Astrocyte (in vitro differentiated cells and primary cell): ENCODE results near the gene MICALL1.

Source experiments
- CTCF ChIP-seq: IDR thresholded peaks from 2 replicates; pipeline ENCODE4 v1.5.1; 2011; ENCODE audit warnings: low read depth, mild to moderate bottlenecking, inconsistent platforms, low read length, moderate library complexity; ENCODE audit not compliant: insufficient read depth
- EZH2 ChIP-seq: IDR thresholded peaks from 2 replicates; pipeline ENCODE4 v1.6.1; 2012; ENCODE audit warnings: mild to moderate bottlenecking, low read length, inconsistent platforms; ENCODE audit not compliant: insufficient read depth

GRCh38 chr22:37904572-37905533 is 1.2 kb upstream of the MICALL1 start:
- no peak for TF ChIP-seq CTCF
- TF ChIP-seq EZH2, result no peak
